Ovary (tissue), 9 donors: ENCODE measurements around the gene PRPF8. TPM values are rescaled to one million over a fixed set of nuclear protein-coding genes. Genes with fewer than 3 reads are reported as not detected.

Source experiments
- DNase-seq, 5 donors: peaks; one replicate each; pipeline ENCODE4 v3.0.0-alpha.2; 2019 to 2020
- H3K27ac ChIP-seq, 2 donors: fragments of 200-600 bp; one replicate each; pipeline versions ENCODE4 v1.5.1 to v1.8.0; 2019 to 2022
- H3K27me3 ChIP-seq: fragments of 200-600 bp; one replicate; pipeline ENCODE4 v1.8.0; 2022
- H3K36me3 ChIP-seq: fragments of 200-600 bp; sonication (generic); one replicate; pipeline ENCODE4 v1.5.1; 2019
- H3K4me1 ChIP-seq: one replicate; pipeline ENCODE4 v1.8.1; 2013; ENCODE audit warnings: mild to moderate bottlenecking, moderate library complexity; ENCODE audit not compliant: insufficient read depth
- H3K4me3 ChIP-seq: fragments of 200-600 bp; sonication (generic); one replicate; pipeline ENCODE4 v1.5.1; 2017
- H3K9me3 ChIP-seq, 2 donors: fragments of 200-600 bp in 1 of 2; sonication (generic) in 1 of 2; one replicate each; pipeline versions ENCODE4 v1.5.1 to v1.8.1; 2013 to 2019; ENCODE audit warnings: mild to moderate bottlenecking in 1 of 2, moderate library complexity in 1 of 2
- CTCF ChIP-seq, 3 donors: fragments of 450-650 bp in 2 of 3; fragments of 200-600 bp in 1 of 3; IDR thresholded peaks; one replicate each; pipeline versions ENCODE4 v1.5.1 to v1.8.0; 2016 to 2022; ENCODE audit warnings: antibody characterized with exemption in 3 of 3, mild to moderate bottlenecking in 1 of 3
- EP300 ChIP-seq: sonication (generic); formaldehyde crosslinking; IDR thresholded peaks from one replicate; pipeline ENCODE4 v1.6.1; 2017; ENCODE audit warnings: antibody characterized with exemption
- POLR2A ChIP-seq: fragments of 450-650 bp; IDR thresholded peaks from one replicate; pipeline ENCODE4 v1.6.1; 2017; ENCODE audit warnings: antibody characterized with exemption, mild to moderate bottlenecking, moderate library complexity
- WGBS, 3 donors: extraction: QIAGEN DNeasy Blood & Tissue Kit in 1 of 3; methylation state at CpG; one replicate each; pipeline versions ENCODE4 v1.1.5 to v1.1.7; 2013 to 2017; 5-methylcytosine and 5-hydroxymethylcytosine counted together
- intact Hi-C, 4 donors: fragments of 100-400 bp; cut with DNase I; formaldehyde crosslinking; loops; one replicate each; pipeline versions ENCODE4 v1.11.0 to v1.15.1; 2022 to 2023
- polyA plus RNA-seq, 2 donors: library from polyadenylated mRNA; stranded (reverse); fragments of 200-250 nt in 1 of 2; fragments of 350-450 nt in 1 of 2; fragmentation: Illumina TruSeq in 1 of 2; extraction: RNeasy Lipid Tissue Mini Kit (QIAGEN cat#74804) in 1 of 2; gene quantifications; one replicate each; pipeline ENCODE4 v1.2.3, GENCODE V29; 2013 to 2014
- total RNA-seq, 7 donors: library from RNA; depleted of rRNA in 2 of 7; stranded (reverse); fragments of >200 nt in 2 of 7; fragmentation: NEBNext Ultra II Directional in 3 of 7; extraction: Animal tissue kit (Norgen Biotek cat#: 25700) in 3 of 7; gene quantifications; one replicate each; pipeline versions ENCODE4 v1.1.0 to v1.2.4, GENCODE V29; 2016 to 2023
- donor health status: DM: no; HTN: no; CAD: no; lungs with moderate emphysema.
- donor health status: DM: no; HTN: no; CAD: no.
- donor health status: Bipolar disorder and iron deficiency.
- donor health status: DM: yes; HTN: yes; CAD: no.
- donor health status: DM: no; HTN: no; CAD: no.
- donor health status: DM: yes; HTN: yes; CAD: no.

Gene PRPF8
- total and polyA plus RNA-seq, 9 donors, result 146 to 379 (median 276) TPM

GRCh38 chr17:1714427-1714979, 29.8 kb upstream of the PRPF8 start:
- H3K27ac ChIP-seq, result peak overlapping the region; percentile 95 to 98
- H3K4me3 ChIP-seq, result peak overlapping the region; percentile 73
- H3K27me3 ChIP-seq, result no peaks in the 10 kb centered on the region
- no peaks in the 10 kb centered on the region for H3K9me3 ChIP-seq
- intact Hi-C loops, result loop anchor here (2.0 to 10.0 kb wide), 5 partner anchors 37 to 313 kb away; partner anchors contain the start of gene RTN4RL1 (in 1 of the 4)
- WGBS, 3 donors, result 0 to 2% (median 2%) methylated on average over 19 of the region's 19 CpGs
- TF ChIP-seq CTCF (IDR thresholded peaks at IDR 0.05), result no peak
- no peak for TF ChIP-seq EP300
- TF ChIP-seq POLR2A, result no peak
- H3K36me3 ChIP-seq, result no peaks in the 10 kb centered on the region
- DNase-seq, result peak; percentile 98 to 99 (median 99)
- H3K4me1 ChIP-seq, result peaks cover 19% of the 10 kb centered on the region

- Histone ChIP-seq H3K36me3 (no peaks in the 10 kb centered on the region), H3K27me3 (no peaks in the 10 kb centered on the region), H3K4me3 (peak overlapping the region; percentile 73), H3K9me3 (no peaks in the 10 kb centered on the region), H3K4me1 (peaks cover 19% of the 10 kb centered on the region), H3K27ac (peak overlapping the region; percentile 66 to 98)
- DNase-seq, result peak; percentile 45 to 64 (median 63)
- TF ChIP-seq POLR2A (no peak), EP300 (no peak), CTCF (IDR thresholded peaks at IDR 0.05) (peak; percentile 25 to 53 (median 45))
- WGBS, 3 donors, result 6 to 8% (median 8%) methylated on average over 10 to 11 of the region's 11 CpGs
- intact Hi-C loops, result loop anchor here (2.0 to 10.0 kb wide), 5 partner anchors 37 to 313 kb away; partner anchors contain the start of gene RTN4RL1 (in 1 of the 4)
These were observed 29.3 kb upstream of the PRPF8 start for GRCh38 chr17:1713878-1714426.

GRCh38 chr17:1713160-1713877, 28.7 kb upstream of the PRPF8 start:
- Histone ChIP-seq H3K36me3 (no peaks in the 10 kb centered on the region), H3K9me3 (no peaks in the 10 kb centered on the region), H3K27ac (peak overlapping the region; percentile 66 to 98), H3K4me3 (no peak overlapping the region), H3K27me3 (no peaks in the 10 kb centered on the region), H3K4me1 (peaks cover 19% of the 10 kb centered on the region)
- 59 to 72% (median 69%) methylated on average over 10 of the region's 10 CpGs for WGBS, 3 donors
- DNase-seq, result peak in 2 of 5 donors; percentile 27 to 33
- no peak for TF ChIP-seq EP300
- TF ChIP-seq POLR2A, result no peak
- TF ChIP-seq CTCF (IDR thresholded peaks at IDR 0.05), result no peak
- intact Hi-C loops, result loop anchor here in 3 of 4 donors (5.0 to 10.0 kb wide), 4 partner anchors 36 to 314 kb away; partner anchors contain the start of gene RTN4RL1 (in 1 of the 3)

- Histone ChIP-seq H3K4me1 (peaks cover 16% of the 10 kb centered on the region), H3K27ac (no peak overlapping the region), H3K27me3 (no peaks in the 10 kb centered on the region), H3K36me3 (no peaks in the 10 kb centered on the region), H3K9me3 (no peaks in the 10 kb centered on the region), H3K4me3 (no peak overlapping the region)
- DNase-seq, result peak in 3 of 5 donors; percentile 19 to 39 (median 25)
- 86 to 90% (median 89%) methylated on average over 8 of the region's 8 CpGs for WGBS, 3 donors
- intact Hi-C loops, result loop anchor here in 3 of 4 donors (5.0 to 10.0 kb wide), 4 partner anchors 35 to 315 kb away; partner anchors contain the start of gene RTN4RL1 (in 1 of the 3)
- TF ChIP-seq EP300, result no peak
These were observed 27.6 kb upstream of the PRPF8 start for GRCh38 chr17:1712271-1712670.
